BJ (cell line): ENCODE results near the gene GPR141. TPM values are rescaled to one million over a fixed set of nuclear protein-coding genes. Genes with fewer than 3 reads are reported as not detected.

Experiments
- CTCF ChIA-PET: fragments of 350-600 bp; formaldehyde crosslinking; extraction: SDS; loops from one replicate; lab custom pipeline; 2021; ENCODE audit warnings: antibody characterized with exemption, inconsistent platforms; lab: Yijun Ruan, JAX
- POLR2A ChIA-PET: fragments of 300-600 bp; sonication (Branson Sonifier 250); formaldehyde crosslinking; extraction: SDS; loops from one replicate; lab custom pipeline; 2021; ENCODE audit warnings: antibody characterized with exemption; lab: Charles Lee
- DNase-seq: peaks from one replicate; pipeline ENCODE4 v3.0.0-alpha.2; 2011; ENCODE audit warnings: low read depth
- H3K27me3 ChIP-seq: 2 replicates; pipeline ENCODE4 v1.6.0; 2011; ENCODE audit warnings: low read length; ENCODE audit not compliant: control insufficient read depth, insufficient read depth
- H3K36me3 ChIP-seq: 2 replicates; pipeline ENCODE4 v1.5.1; 2011; ENCODE audit warnings: low read length; ENCODE audit not compliant: control insufficient read depth, insufficient read depth
- H3K4me3 ChIP-seq: 2 replicates; pipeline ENCODE4 v1.5.1; 2011; ENCODE audit warnings: low read depth, mild to moderate bottlenecking, control low read depth, low read length
- CTCF ChIP-seq: IDR thresholded peaks from 2 replicates; pipeline ENCODE4 v1.5.1; 2011; ENCODE audit warnings: low read depth, mild to moderate bottlenecking, control low read depth, inconsistent platforms, low read length, moderate library complexity; ENCODE audit not compliant: insufficient read depth
- polyA plus RNA-seq: library from polyadenylated mRNA; depleted of rRNA; stranded (reverse); fragments of >200 nt; gene quantifications from 2 replicates; pipeline ENCODE4 v1.2.3, GENCODE V29; 2011

GPR141 gene
- polyA plus RNA-seq, 1 experiment, result not detected

- CTCF ChIA-PET, result no interaction called here
- POLR2A ChIA-PET, result no interaction called here
- H3K36me3 ChIP-seq, result no peaks in the 10 kb centered on the region
- no peak for TF ChIP-seq CTCF
- no peak overlapping the region for H3K4me3 ChIP-seq
- DNase-seq, result no peak
- no peaks in the 10 kb centered on the region for H3K27me3 ChIP-seq
Measured at GRCh38 chr7:37707754-37708485, 24.4 kb downstream of the GPR141 start.

GRCh38 chr7:37709631-37710509 is 26.3 kb downstream of the GPR141 start:
- Histone ChIP-seq H3K4me3 (no peak overlapping the region), H3K27me3 (no peaks in the 10 kb centered on the region), H3K36me3 (no peaks in the 10 kb centered on the region)
- POLR2A ChIA-PET, result no interaction called here
- CTCF ChIA-PET, result no interaction called here
- TF ChIP-seq CTCF, result no peak
- no peak for DNase-seq

- ChIA-PET POLR2A (no interaction called here), CTCF (no interaction called here)
- no peak for TF ChIP-seq CTCF
- no peak for DNase-seq
- Histone ChIP-seq H3K36me3 (no peaks in the 10 kb centered on the region), H3K27me3 (no peaks in the 10 kb centered on the region), H3K4me3 (no peak overlapping the region)
Measured at GRCh38 chr7:37713613-37714012, 30.0 kb downstream of the GPR141 start.

- Histone ChIP-seq H3K36me3 (no peaks in the 10 kb centered on the region), H3K4me3 (no peak overlapping the region), H3K27me3 (no peaks in the 10 kb centered on the region)
- CTCF ChIA-PET, result no interaction called here
- no peak for DNase-seq
- TF ChIP-seq CTCF, result no peak
- POLR2A ChIA-PET, result no interaction called here
Measured at GRCh38 chr7:37714606-37715005, 31.0 kb downstream of the GPR141 start.

- DNase-seq, result no peak
- POLR2A ChIA-PET, result no interaction called here
- Histone ChIP-seq H3K4me3 (no peak overlapping the region), H3K27me3 (no peaks in the 10 kb centered on the region), H3K36me3 (no peaks in the 10 kb centered on the region)
- CTCF ChIA-PET, result no interaction called here
- TF ChIP-seq CTCF, result no peak
Measured at GRCh38 chr7:37718585-37718984, 35.0 kb downstream of the GPR141 start.
